HUES48 (cell line): ENCODE measurements around the gene IFNA8.
"Not testable (repeated sequence)": the region's sequence is repeated elsewhere in the genome, so short reads cannot be mapped to it uniquely, and the experiment has no call there.

Source experiments
- H3K27ac ChIP-seq: one replicate; pipeline ENCODE4 v1.7.0; 2013; ENCODE audit warnings: low read depth, low read length, inconsistent platforms
- H3K27me3 ChIP-seq: 2 replicates; pipeline ENCODE4 v1.6.1; 2013; ENCODE audit warnings: mild to moderate bottlenecking, low read length; ENCODE audit not compliant: control insufficient read depth, insufficient read depth
- H3K36me3 ChIP-seq: 2 replicates; pipeline ENCODE4 v1.6.1; 2013; ENCODE audit warnings: low read length; ENCODE audit not compliant: control insufficient read depth, insufficient read depth
- H3K4me1 ChIP-seq: 2 replicates; pipeline ENCODE4 v1.6.1; 2013; ENCODE audit warnings: mild to moderate bottlenecking, low read length; ENCODE audit not compliant: control insufficient read depth, insufficient read depth
- H3K4me3 ChIP-seq: 2 replicates; pipeline ENCODE4 v1.5.1; 2013; ENCODE audit warnings: mild to moderate bottlenecking, low read depth, low read length
- H3K9ac ChIP-seq: 2 replicates; pipeline ENCODE4 v1.6.1; 2013; ENCODE audit warnings: mild to moderate bottlenecking, low read depth, low read length, moderate library complexity
- H3K9me3 ChIP-seq: 2 replicates; pipeline ENCODE4 v1.6.1; 2013; ENCODE audit warnings: low read length; ENCODE audit not compliant: control insufficient read depth, insufficient read depth

Gene IFNA8

GRCh38 chr9:21429191-21429590 is 20.3 kb downstream of the IFNA8 start:
- H3K9me3 ChIP-seq: no peaks in the 10 kb centered on the region
- no peaks in the 10 kb centered on the region for H3K36me3 ChIP-seq
- H3K27ac ChIP-seq: no peak overlapping the region
- H3K4me1 ChIP-seq: peaks cover 21% of the 10 kb centered on the region
- H3K9ac ChIP-seq: no peak overlapping the region
- no peaks in the 10 kb centered on the region for H3K27me3 ChIP-seq
- H3K4me3 ChIP-seq: no peak overlapping the region

- H3K36me3 ChIP-seq: no peaks in the 10 kb centered on the region
- peaks cover 19% of the 10 kb centered on the region for H3K4me1 ChIP-seq
- no peaks in the 10 kb centered on the region for H3K9me3 ChIP-seq
- no peak overlapping the region for H3K4me3 ChIP-seq
- no peak overlapping the region for H3K27ac ChIP-seq
- H3K9ac ChIP-seq: no peak overlapping the region
- no peaks in the 10 kb centered on the region for H3K27me3 ChIP-seq
Observed at GRCh38 chr9:21432672-21433425, 23.9 kb downstream of the IFNA8 start.

- Histone ChIP-seq H3K27ac (no peak overlapping the region), H3K4me1 (peaks cover 3% of the 10 kb centered on the region; the same call in 1 of the 2 replicates), H3K9me3 (no peaks in the 10 kb centered on the region), H3K27me3 (no peaks in the 10 kb centered on the region), H3K36me3 (no peaks in the 10 kb centered on the region), H3K4me3 (no peak overlapping the region), H3K9ac (no peak overlapping the region)
Observed at GRCh38 chr9:21434202-21435014, 25.5 kb downstream of the IFNA8 start.

- not testable (repeated sequence) for H3K4me1 ChIP-seq, H3K9me3 ChIP-seq, H3K4me3 ChIP-seq, H3K27me3 ChIP-seq, H3K9ac ChIP-seq, H3K27ac ChIP-seq, H3K36me3 ChIP-seq
Observed at GRCh38 chr9:21435015-21435383, 26.1 kb downstream of the IFNA8 start.

GRCh38 chr9:21440139-21440538 is 31.2 kb downstream of the IFNA8 start, which contains the start of gene IFNA1:
IFNA1 (plus strand) TSS chr9:21440439; CDS start chr9:21440508, 69 bp downstream.
- Histone ChIP-seq H3K9ac (no peak within 1 kb of the TSS), H3K4me3 (no peak within 1 kb of the TSS), H3K4me1 (no peaks in the 10 kb centered on the region), H3K36me3 (no peaks in the 10 kb centered on the region), H3K9me3 (no peaks in the 10 kb centered on the region), H3K27me3 (no peaks in the 10 kb centered on the region), H3K27ac (no peak within 1 kb of the TSS)

GRCh38 chr9:21443849-21444625 is 35.1 kb downstream of the IFNA8 start:
- Histone ChIP-seq H3K9me3 (no peaks in the 10 kb centered on the region), H3K27me3 (no peaks in the 10 kb centered on the region), H3K4me3 (no peak overlapping the region), H3K4me1 (no peaks in the 10 kb centered on the region), H3K36me3 (no peaks in the 10 kb centered on the region), H3K27ac (no peak overlapping the region), H3K9ac (no peak overlapping the region)

- H3K4me3 ChIP-seq, H3K4me1 ChIP-seq, H3K9ac ChIP-seq, H3K9me3 ChIP-seq, H3K27ac ChIP-seq, H3K27me3 ChIP-seq, H3K36me3 ChIP-seq: not testable (repeated sequence)
Observed at GRCh38 chr9:21449312-21449711, 40.4 kb downstream of the IFNA8 start.

- H3K36me3 ChIP-seq: no peaks in the 10 kb centered on the region
Observed at GRCh38 chr9:21450733-21451394, 41.9 kb downstream of the IFNA8 start.

GRCh38 chr9:21452681-21453080 is 43.8 kb downstream of the IFNA8 start:
- no peaks in the 10 kb centered on the region for H3K36me3 ChIP-seq
- no peak overlapping the region for H3K27ac ChIP-seq
- peaks cover 5% of the 10 kb centered on the region; the same call in 1 of the 2 replicates for H3K4me1 ChIP-seq
- no peak overlapping the region for H3K9ac ChIP-seq
- H3K27me3 ChIP-seq: no peaks in the 10 kb centered on the region
- no peak overlapping the region for H3K4me3 ChIP-seq
- no peaks in the 10 kb centered on the region for H3K9me3 ChIP-seq

More at GRCh38 chr9:21450733-21451394, 41.9 kb downstream of the IFNA8 start:
- Histone ChIP-seq H3K4me1 (peaks cover 5% of the 10 kb centered on the region; the same call in 1 of the 2 replicates), H3K4me3 (no peak overlapping the region), H3K27ac (no peak overlapping the region), H3K27me3 (no peaks in the 10 kb centered on the region), H3K9me3 (no peaks in the 10 kb centered on the region), H3K9ac (no peak overlapping the region)

- Histone ChIP-seq H3K27ac (no peak overlapping the region), H3K4me1 (peaks cover 5% of the 10 kb centered on the region; the same call in 1 of the 2 replicates), H3K9me3 (no peaks in the 10 kb centered on the region), H3K4me3 (no peak overlapping the region), H3K9ac (no peak overlapping the region), H3K36me3 (no peaks in the 10 kb centered on the region), H3K27me3 (no peaks in the 10 kb centered on the region)
Observed at GRCh38 chr9:21454149-21454548, 45.2 kb downstream of the IFNA8 start.
